B cell (primary cell): ENCODE results near the gene LHX2. TPM values are rescaled to one million over a fixed set of nuclear protein-coding genes. Genes with fewer than 3 reads are reported as not detected.

Source experiments
- ATAC-seq: fragments of 200-7000 bp; cut with Tn5 transposase; one replicate; pipeline ENCODE4 v1.10.0; 2021; ENCODE audit warnings: low read depth, mild to moderate bottlenecking, moderate number of reproducible peaks, moderate library complexity
- CTCF ChIA-PET: fragments of 350-600 bp; sonication (Branson Sonifier 250); formaldehyde crosslinking; loops from one replicate; lab custom pipeline; 2021; ENCODE audit warnings: antibody characterized with exemption, inconsistent platforms; lab: Charles Lee
- POLR2A ChIA-PET: fragments of 350-600 bp; sonication (Branson Sonifier 250); formaldehyde crosslinking; loops from one replicate; lab custom pipeline; 2021; ENCODE audit warnings: antibody characterized with exemption; lab: Charles Lee
- DNase-seq: peaks from one replicate; pipeline ENCODE4 v3.0.0; 2013
- H2AFZ ChIP-seq: 2 replicates; pipeline ENCODE4 v1.6.1; 2012; ENCODE audit warnings: mild to moderate bottlenecking, low read depth, low read length; ENCODE audit not compliant: insufficient read depth, poor library complexity, severe bottlenecking
- H3K27ac ChIP-seq, 2 donors: 1 replicate in 1 of 2; 2 replicates in 1 of 2; pipeline ENCODE4 v1.5.1; 2012 to 2013; ENCODE audit warnings: low read length in 2 of 2, mild to moderate bottlenecking in 2 of 2, moderate library complexity in 1 of 2
- H3K27me3 ChIP-seq, 4 experiments: fragments of 200-600 bp in 1 of 4; sonication (generic) in 1 of 4; replicated peaks in 1 of 4; 1 replicate in 2 of 4; 2 replicates in 2 of 4; pipeline versions ENCODE4 v1.6.1 to v1.7.0; 2013 to 2016; ENCODE audit warnings: low read length in 3 of 4, mild to moderate bottlenecking in 2 of 4, mixed read lengths in 1 of 4, moderate library complexity in 1 of 4; ENCODE audit not compliant: insufficient read depth in 4 of 4, control insufficient read depth in 3 of 4; ENCODE audit errors: control extremely low read depth in 1 of 4
- H3K36me3 ChIP-seq, 2 experiments: replicated peaks in 1 of 2; 1 replicate in 1 of 2; 2 replicates in 1 of 2; pipeline versions ENCODE4 v1.6.1 to v1.7.1; 2013; ENCODE audit warnings: low read length in 1 of 2; ENCODE audit not compliant: insufficient read depth in 2 of 2, control insufficient read depth in 1 of 2; ENCODE audit errors: control extremely low read depth in 1 of 2, extremely low read depth in 1 of 2
- H3K4me1 ChIP-seq, 2 donors: fragments of 200-600 bp in 1 of 2; sonication (generic) in 1 of 2; 1 replicate in 1 of 2; 2 replicates in 1 of 2; pipeline versions ENCODE4 v1.5.1 to v1.6.1; 2013 to 2017; ENCODE audit warnings: low read length in 2 of 2; ENCODE audit not compliant: control insufficient read depth in 2 of 2, insufficient read depth in 2 of 2
- H3K4me2 ChIP-seq: replicated peaks from 2 replicates; pipeline ENCODE3; 2012; ENCODE audit warnings: mild to moderate bottlenecking, low read depth, low read length; ENCODE audit not compliant: poor library complexity, severe bottlenecking
- H3K4me3 ChIP-seq, 5 experiments: fragments of 200-600 bp in 1 of 5; sonication (generic) in 1 of 5; 1 replicate in 3 of 5; 2 replicates in 2 of 5; pipeline versions ENCODE4 v1.5.1 to v1.7.0; 2011 to 2016; ENCODE audit warnings: low read length in 4 of 5, mild to moderate bottlenecking in 4 of 5, low read depth in 2 of 5, control low read depth in 1 of 5, moderate library complexity in 1 of 5; ENCODE audit not compliant: insufficient read depth in 1 of 5; ENCODE audit errors: control extremely low read depth in 1 of 5, extremely low read depth in 1 of 5
- H3K79me2 ChIP-seq: fragments of 200-600 bp; sonication (generic); one replicate; pipeline ENCODE4 v1.6.0; 2016; ENCODE audit warnings: low read length; ENCODE audit not compliant: control insufficient read depth, insufficient read depth
- H3K9ac ChIP-seq: fragments of 200-600 bp; sonication (generic); 2 replicates; pipeline ENCODE4 v1.6.1; 2017; ENCODE audit warnings: mild to moderate bottlenecking, low read length, moderate library complexity
- H3K9me3 ChIP-seq, 3 donors: one replicate each; pipeline versions ENCODE4 v1.6.1 to v1.7.1; 2013; ENCODE audit warnings: low read length in 2 of 3; ENCODE audit not compliant: control insufficient read depth in 2 of 3, insufficient read depth in 1 of 3; ENCODE audit errors: control extremely low read depth in 1 of 3
- H4K20me1 ChIP-seq: 2 replicates; pipeline ENCODE4 v1.6.0; 2012; ENCODE audit warnings: mild to moderate bottlenecking, low read length; ENCODE audit not compliant: insufficient read depth, control insufficient read depth, poor library complexity, severe bottlenecking
- H3K27ac Mint-ChIP-seq: one replicate; pipeline ENCODE4 v1.8.0; 2021; ENCODE audit warnings: mixed read lengths
- H3K27me3 Mint-ChIP-seq: one replicate; pipeline ENCODE4 v1.8.0; 2021; ENCODE audit warnings: mixed read lengths
- H3K4me1 Mint-ChIP-seq: one replicate; pipeline ENCODE4 v1.8.0; 2021; ENCODE audit warnings: mixed read lengths
- H3K4me3 Mint-ChIP-seq: one replicate; pipeline ENCODE4 v1.8.0; 2021; ENCODE audit warnings: mixed read lengths
- H3K9me3 Mint-ChIP-seq: one replicate; pipeline ENCODE4 v1.8.0; 2022; ENCODE audit warnings: mixed read lengths; ENCODE audit not compliant: insufficient read depth
- EZH2 ChIP-seq: IDR thresholded peaks from 2 replicates; pipeline ENCODE4 v1.6.1; 2012; ENCODE audit warnings: borderline replicate concordance, low read depth, mild to moderate bottlenecking, moderate library complexity, low read length; ENCODE audit not compliant: insufficient read depth, poor library complexity, severe bottlenecking
- WGBS: methylation state at CpG from one replicate; pipeline ENCODE4 v1.1.5; 2013; ENCODE audit warnings: missing lambda C conversion rate; ENCODE audit not compliant: insufficient coverage; 5-methylcytosine and 5-hydroxymethylcytosine counted together
- intact Hi-C: fragments of 100-400 bp; cut with micrococcal nuclease; formaldehyde crosslinking; loops from one replicate; pipeline ENCODE4 v1.10.0; 2022
- polyA plus RNA-seq: library from polyadenylated mRNA; depleted of rRNA; stranded (reverse); fragments of >200 nt; gene quantifications from 2 replicates; pipeline ENCODE4 v1.2.3, GENCODE V29; 2012
- total RNA-seq, 2 donors: library from RNA; stranded (reverse); fragments of 120-200 nt in 1 of 2; gene quantifications; 1 replicate in 1 of 2; 2 replicates in 1 of 2; pipeline versions ENCODE4 v1.2.3 to v1.2.4, GENCODE V29; 2013 to 2022
- TF ChIP-seq, protein P1 (sequence below): fragments of 200-600 bp; IDR thresholded peaks from one replicate; pipeline ENCODE4 v1.8.0; 2022; ENCODE audit warnings: antibody characterized with exemption, mild to moderate bottlenecking

The LHX2 gene
- total and polyA plus RNA-seq, 2 donors (not counting 1 experiment from before 2014, with no cell fraction given) = 0.66 TPM; not detected in 1

GRCh38 chr9:124074746-124075145, 63.2 kb downstream of the LHX2 start:
- ChIA-PET CTCF (no interaction called here), POLR2A (no interaction called here)
- Histone ChIP-seq H3K36me3 (no peaks in the 10 kb centered on the region), H4K20me1 (no peaks in the 10 kb centered on the region), H3K4me3 (no peak overlapping the region), H3K4me1 (no peaks in the 10 kb centered on the region), H3K4me2 (no peak overlapping the region), H2AFZ (no peak overlapping the region), H3K27me3 (peaks cover 0 to 10% (median 6%) of the 10 kb centered on the region in 4 experiments), H3K79me2 (no peaks in the 10 kb centered on the region), H3K9ac (no peak overlapping the region), H3K9me3 (no peaks in the 10 kb centered on the region), H3K27ac (no peak overlapping the region)
- Mint-ChIP-seq H3K4me1 (no peaks in the 10 kb centered on the region), H3K27ac (no peak overlapping the region), H3K4me3 (no peak overlapping the region), H3K9me3 (no peaks in the 10 kb centered on the region), H3K27me3 (peaks cover 39% of the 10 kb centered on the region)
- no peak for ATAC-seq
- TF ChIP-seq EZH2 = no peak
- TF ChIP-seq, protein P1, sequence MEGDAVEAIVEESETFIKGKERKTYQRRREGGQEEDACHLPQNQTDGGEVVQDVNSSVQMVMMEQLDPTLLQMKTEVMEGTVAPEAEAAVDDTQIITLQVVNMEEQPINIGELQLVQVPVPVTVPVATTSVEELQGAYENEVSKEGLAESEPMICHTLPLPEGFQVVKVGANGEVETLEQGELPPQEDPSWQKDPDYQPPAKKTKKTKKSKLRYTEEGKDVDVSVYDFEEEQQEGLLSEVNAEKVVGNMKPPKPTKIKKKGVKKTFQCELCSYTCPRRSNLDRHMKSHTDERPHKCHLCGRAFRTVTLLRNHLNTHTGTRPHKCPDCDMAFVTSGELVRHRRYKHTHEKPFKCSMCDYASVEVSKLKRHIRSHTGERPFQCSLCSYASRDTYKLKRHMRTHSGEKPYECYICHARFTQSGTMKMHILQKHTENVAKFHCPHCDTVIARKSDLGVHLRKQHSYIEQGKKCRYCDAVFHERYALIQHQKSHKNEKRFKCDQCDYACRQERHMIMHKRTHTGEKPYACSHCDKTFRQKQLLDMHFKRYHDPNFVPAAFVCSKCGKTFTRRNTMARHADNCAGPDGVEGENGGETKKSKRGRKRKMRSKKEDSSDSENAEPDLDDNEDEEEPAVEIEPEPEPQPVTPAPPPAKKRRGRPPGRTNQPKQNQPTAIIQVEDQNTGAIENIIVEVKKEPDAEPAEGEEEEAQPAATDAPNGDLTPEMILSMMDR = no peak
- no peak for DNase-seq
- intact Hi-C loops = no loop called here
- 63% methylated on average over 1 of the region's 1 CpG for WGBS

- Mint-ChIP-seq H3K4me3 (no peak overlapping the region), H3K4me1 (no peaks in the 10 kb centered on the region), H3K27me3 (peaks cover 32% of the 10 kb centered on the region), H3K27ac (no peak overlapping the region), H3K9me3 (no peaks in the 10 kb centered on the region)
- H3K27me3 ChIP-seq = peaks cover 0 to 8% (median 6%) of the 10 kb centered on the region in 4 experiments
- no peak overlapping the region for H3K4me3 ChIP-seq
- H3K79me2 ChIP-seq = no peaks in the 10 kb centered on the region
- no peak for ATAC-seq
- POLR2A ChIA-PET = no interaction called here
- no peak for DNase-seq
- H3K27ac ChIP-seq = no peak overlapping the region
- TF ChIP-seq, protein P1 = no peak
- no peak for TF ChIP-seq EZH2
- no peak overlapping the region for H3K4me2 ChIP-seq
- CTCF ChIA-PET = no interaction called here
- no peak overlapping the region for H3K9ac ChIP-seq
- intact Hi-C loops = no loop called here
- H3K4me1 ChIP-seq = no peaks in the 10 kb centered on the region
- no peaks in the 10 kb centered on the region for H3K36me3 ChIP-seq
- H2AFZ ChIP-seq = no peak overlapping the region
- no peaks in the 10 kb centered on the region for H3K9me3 ChIP-seq
- no CpG with 5 or more reads among the region's 3 CpGs for WGBS
- H4K20me1 ChIP-seq = no peaks in the 10 kb centered on the region
Measured at GRCh38 chr9:124075761-124076160, 64.2 kb downstream of the LHX2 start.
